Endothelial cell of umbilical vein (primary cell): ENCODE results near the gene CLSTN1. TPM values are rescaled to one million over a fixed set of nuclear protein-coding genes. Genes with fewer than 3 reads are reported as not detected.

ENCODE experiments used
- BruUV-seq: library from RNA; stranded (reverse); fragments of 400-500 nt; replicated peaks from 2 replicates; lab custom pipeline; 2021; lab: Mats Ljungman, UMichigan
- CTCF ChIA-PET: fragments of 300-600, 350-600 bp; sonication (Branson Sonifier 250); formaldehyde crosslinking; loops from one replicate; lab custom pipeline; 2021; ENCODE audit warnings: antibody characterized with exemption, inconsistent platforms; lab: Charles Lee
- POLR2A ChIA-PET: fragments of 300-600, 350-600 bp; sonication (Branson Sonifier 250); formaldehyde crosslinking; loops from one replicate; lab custom pipeline; 2021; ENCODE audit warnings: antibody characterized with exemption, inconsistent platforms; lab: Charles Lee
- DNase-seq: peaks from one replicate; pipeline ENCODE4 v3.0.0-alpha.2; 2011; ENCODE audit warnings: low read depth, low spot score
- FAIRE-seq: peaks from 2 replicates; lab custom pipeline; 2011; peaks lifted over from hg19 to GRCh38; lab: Jason Lieb, UNC
- H2AFZ ChIP-seq: 2 replicates; pipeline ENCODE4 v1.6.0; 2012; ENCODE audit warnings: low read depth, low read length, control low read depth, inconsistent platforms
- H3K27ac ChIP-seq: 2 replicates; pipeline ENCODE4 v1.5.1; 2011; ENCODE audit warnings: low read depth, mild to moderate bottlenecking, control low read depth, low read length, moderate library complexity; ENCODE audit not compliant: insufficient read depth
- H3K27me3 ChIP-seq, 2 experiments: 2 replicates each; pipeline versions ENCODE4 v1.6.0 to v1.6.1; 2011; ENCODE audit warnings: low read length in 2 of 2, mixed read lengths in 1 of 2; ENCODE audit not compliant: control insufficient read depth in 2 of 2, insufficient read depth in 2 of 2
- H3K36me3 ChIP-seq, 2 experiments: 2 replicates in 1 of 2; 3 replicates in 1 of 2; pipeline ENCODE4 v1.5.1; 2011; ENCODE audit warnings: low read length in 2 of 2, mild to moderate bottlenecking in 1 of 2, moderate library complexity in 1 of 2; ENCODE audit not compliant: control insufficient read depth in 2 of 2, insufficient read depth in 2 of 2; ENCODE audit errors: extremely low read depth in 1 of 2
- H3K4me1 ChIP-seq: 3 replicates; pipeline ENCODE4 v1.5.1; 2011; ENCODE audit warnings: mild to moderate bottlenecking, low read length; ENCODE audit not compliant: control insufficient read depth, insufficient read depth; ENCODE audit errors: extremely low read depth
- H3K4me2 ChIP-seq: 2 replicates; pipeline ENCODE4 v1.6.1; 2011; ENCODE audit warnings: low read length, control low read depth, mixed read lengths; ENCODE audit not compliant: insufficient read depth
- H3K4me3 ChIP-seq, 3 experiments: fragments of 200-600 bp in 1 of 3; sonication (generic), shearing (Covaris generic) in 1 of 3; replicated peaks in 1 of 3; 2 replicates each; pipeline ENCODE4 v1.5.1; 2011 to 2016; ENCODE audit warnings: control low read depth in 3 of 3, low read length in 3 of 3, mild to moderate bottlenecking in 2 of 3, inconsistent platforms in 1 of 3, low read depth in 1 of 3, moderate library complexity in 1 of 3; ENCODE audit not compliant: insufficient read depth in 1 of 3
- H3K79me2 ChIP-seq: 2 replicates; pipeline ENCODE4 v1.6.0; 2012; ENCODE audit warnings: low read length, inconsistent platforms; ENCODE audit not compliant: control insufficient read depth, insufficient read depth
- H3K9ac ChIP-seq: replicated peaks from 2 replicates; pipeline ENCODE3; 2011; ENCODE audit warnings: low read length, control low read depth; ENCODE audit not compliant: insufficient read depth; ENCODE audit errors: extremely low read depth
- H3K9me1 ChIP-seq: replicated peaks from 3 replicates; pipeline ENCODE4 v1.6.0; 2011; ENCODE audit warnings: mild to moderate bottlenecking, low read length; ENCODE audit not compliant: control insufficient read depth, insufficient read depth; ENCODE audit errors: extremely low read depth
- H3K9me3 ChIP-seq: replicated peaks from 2 replicates; pipeline ENCODE4 v1.5.1; 2012; ENCODE audit warnings: low read length, inconsistent platforms; ENCODE audit not compliant: control insufficient read depth, insufficient read depth
- H4K20me1 ChIP-seq: replicated peaks from 2 replicates; pipeline ENCODE3; 2011; ENCODE audit warnings: mild to moderate bottlenecking, low read length; ENCODE audit not compliant: control insufficient read depth, insufficient read depth; ENCODE audit errors: extremely low read depth
- EZH2 ChIP-seq: IDR thresholded peaks from 2 replicates; pipeline ENCODE4 v1.6.1; 2012; ENCODE audit warnings: borderline replicate concordance, low read depth, mild to moderate bottlenecking, moderate library complexity, low read length, inconsistent platforms; ENCODE audit not compliant: severe bottlenecking
- GATA2 ChIP-seq: IDR thresholded peaks from 2 replicates; pipeline ENCODE4 v1.7.0; 2011; ENCODE audit warnings: low read depth, mild to moderate bottlenecking, moderate library complexity, mixed read lengths, low read length; ENCODE audit not compliant: insufficient read length, insufficient read depth
- JUN ChIP-seq: IDR thresholded peaks from 2 replicates; pipeline ENCODE4 v1.6.1; 2011; ENCODE audit warnings: borderline replicate concordance, low read depth; ENCODE audit not compliant: insufficient read length, insufficient read depth
- MAX ChIP-seq: IDR thresholded peaks from 2 replicates; pipeline ENCODE4 v1.6.1; 2011; ENCODE audit not compliant: insufficient read depth, insufficient read length
- POLR2AphosphoS5 ChIP-seq: IDR thresholded peaks from 2 replicates; pipeline ENCODE4 v1.6.1; 2012; ENCODE audit warnings: low read depth, mild to moderate bottlenecking, control low read depth, low read length, moderate library complexity; ENCODE audit not compliant: insufficient read depth
- dilution Hi-C: fragments of 300-500 bp; cut with MboI; formaldehyde crosslinking; loops from one replicate; pipeline ENCODE4 v1.15.0; 2019; ENCODE audit warnings: low sequenced_read_pairs; ENCODE audit not compliant: extremely low pct_ligation_motif_present
- intact Hi-C: fragments of 100-400 bp; cut with micrococcal nuclease; formaldehyde crosslinking; loops from one replicate; pipeline ENCODE4 v1.10.0; 2022
- polyA plus RNA-seq, 4 experiments: library from polyadenylated mRNA; depleted of rRNA in 3 of 4; stranded (reverse) in 3 of 4; unstranded in 1 of 4; fragments of >200 nt; gene quantifications; 2 replicates each; pipeline versions ENCODE4 v1.2.1 to v1.2.3, GENCODE V29; 2011 to 2012; ENCODE audit warnings: missing spikeins in 1 of 4
- total RNA-seq: library from RNA; stranded (reverse); gene quantifications from 2 replicates; pipeline ENCODE4 v1.2.3, GENCODE V29; 2021

The CLSTN1 gene
- total and polyA plus RNA-seq, 2 donors (not counting 3 experiments of a cell fraction or from before 2014, with no cell fraction given) = 49.1 to 130 TPM

- no TSS peak for BruUV-seq
- FAIRE-seq (no peak), DNase-seq (no peak)
- intact Hi-C loops (no loop called here), dilution Hi-C loops (no loop called here)
- CTCF ChIA-PET = interaction anchor here (0.7 to 1.1 kb wide), 2 partner anchors 16 to 90 kb away, joined by 3 read pairs; no protein-coding TSS in a partner anchor
- no peak overlapping the region for H3K4me2 ChIP-seq
- H3K9ac ChIP-seq = no peak overlapping the region
- no peaks in the 10 kb centered on the region for H3K4me1 ChIP-seq
- H3K27ac ChIP-seq = no peak overlapping the region
- H3K9me3 ChIP-seq = no peaks in the 10 kb centered on the region
- H3K36me3 ChIP-seq = no peaks in the 10 kb centered on the region
- no peaks in the 10 kb centered on the region for H3K27me3 ChIP-seq
- POLR2A ChIA-PET = no interaction called here
- no peaks in the 10 kb centered on the region for H4K20me1 ChIP-seq
- H3K9me1 ChIP-seq = no peaks in the 10 kb centered on the region
- no peak overlapping the region for H3K4me3 ChIP-seq
- H3K79me2 ChIP-seq = no peaks in the 10 kb centered on the region
- H2AFZ ChIP-seq = no peak overlapping the region
- TF ChIP-seq POLR2AphosphoS5 = no peak
Measured at GRCh38 chr1:9705337-9706093, 118.2 kb downstream of the CLSTN1 start.

DNA sequence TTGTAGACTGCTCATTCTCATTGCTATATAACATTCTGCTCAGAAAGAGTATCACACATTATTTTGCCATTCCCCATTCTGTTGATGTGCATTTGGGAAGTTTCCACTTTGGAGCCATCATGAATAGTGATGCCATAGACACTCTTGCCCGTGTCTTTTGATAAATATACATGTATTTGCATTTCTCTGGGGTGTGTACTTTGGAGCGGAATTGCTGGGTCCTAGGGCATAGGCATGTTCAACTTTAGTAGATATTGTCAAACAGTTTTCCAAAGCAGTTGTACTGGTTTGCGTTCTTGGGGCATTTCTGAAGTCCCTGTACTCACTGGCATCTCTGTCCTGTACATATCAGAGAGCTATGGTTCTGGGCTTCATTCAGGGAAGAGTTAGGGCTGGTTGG is 120.1 kb downstream of the CLSTN1 start:
- Histone ChIP-seq H4K20me1 (no peaks in the 10 kb centered on the region), H3K9me3 (no peaks in the 10 kb centered on the region), H3K9ac (no peak overlapping the region), H2AFZ (no peak overlapping the region), H3K4me1 (no peaks in the 10 kb centered on the region), H3K27ac (no peak overlapping the region), H3K79me2 (no peaks in the 10 kb centered on the region), H3K4me2 (no peak overlapping the region), H3K27me3 (no peaks in the 10 kb centered on the region), H3K36me3 (no peaks in the 10 kb centered on the region), H3K9me1 (no peaks in the 10 kb centered on the region), H3K4me3 (no peak overlapping the region)
- FAIRE-seq (no peak), DNase-seq (no peak)
- intact Hi-C loops = no loop called here
- TF ChIP-seq POLR2AphosphoS5 (no peak), EZH2 (no peak), MAX (no peak), GATA2 (no peak), JUN (no peak)
- BruUV-seq = no TSS peak
- ChIA-PET CTCF (interaction anchor here (1.1 to 1.5 kb wide), 3 partner anchors 11 to 52 kb away, joined by 3 to 7 read pairs (median 5); partner anchors contain the start of gene PIK3CD), POLR2A (no interaction called here)
- dilution Hi-C loops = no loop called here
